HG02678 (cell line): ENCODE data around the gene CACNA1A.
"Not testable (repeated sequence)": the region's sequence is repeated elsewhere in the genome, so short reads cannot be mapped to it uniquely, and the experiment has no call there.

Experiments
- ATAC-seq: cut with Tn5 transposase; IDR thresholded peaks from one replicate; pipeline ENCODE4 v1.9.1; 2021; ENCODE audit warnings: mild to moderate bottlenecking, moderate library complexity; ENCODE audit not compliant: unreplicated experiment

CACNA1A gene

DNA sequence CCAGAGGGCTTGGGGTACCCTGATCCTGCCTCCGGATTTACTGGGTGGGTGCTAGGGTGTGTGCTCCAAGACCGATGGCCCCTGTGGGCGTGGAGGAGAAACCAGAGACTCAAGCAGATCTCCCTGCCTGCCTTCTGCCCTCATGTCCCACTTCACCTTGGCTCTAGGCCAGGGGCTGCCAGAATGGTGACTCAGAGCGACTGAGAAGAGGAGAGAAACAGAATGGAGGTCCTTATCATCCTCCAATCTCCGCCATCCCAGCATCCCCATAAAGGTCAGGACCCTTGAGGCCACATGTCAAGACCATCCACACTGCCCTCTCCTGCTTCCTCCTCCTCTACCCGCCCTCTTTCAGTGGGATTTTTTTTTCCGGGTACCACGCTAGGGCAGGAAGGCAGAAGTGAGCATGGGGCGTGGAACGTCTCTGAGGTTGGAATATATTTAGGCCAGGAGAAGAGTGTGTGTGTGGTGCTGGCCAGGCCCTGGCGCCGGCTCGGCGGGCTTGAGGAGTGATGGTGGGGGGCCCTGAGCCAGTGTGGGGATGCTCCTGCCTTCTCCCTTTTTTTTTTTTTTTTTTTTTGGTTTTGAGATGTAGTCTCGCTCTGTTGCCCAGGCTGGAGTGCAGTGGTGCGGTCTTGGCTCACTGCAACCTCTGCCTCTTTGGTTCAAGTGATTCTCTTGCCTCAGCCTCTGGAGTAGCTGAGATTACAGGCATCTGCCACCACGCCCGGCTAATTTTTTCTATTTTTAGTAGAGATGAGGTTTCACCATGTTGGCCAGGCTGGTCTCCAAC is 333.7 kb downstream of the CACNA1A start:
- ATAC-seq, result no peak

GRCh38 chr19:13171146-13171545 is 335.1 kb downstream of the CACNA1A start:
- ATAC-seq, result no peak

GRCh38 chr19:13169769-13170168 is 336.5 kb downstream of the CACNA1A start:
- no peak for ATAC-seq

DNA sequence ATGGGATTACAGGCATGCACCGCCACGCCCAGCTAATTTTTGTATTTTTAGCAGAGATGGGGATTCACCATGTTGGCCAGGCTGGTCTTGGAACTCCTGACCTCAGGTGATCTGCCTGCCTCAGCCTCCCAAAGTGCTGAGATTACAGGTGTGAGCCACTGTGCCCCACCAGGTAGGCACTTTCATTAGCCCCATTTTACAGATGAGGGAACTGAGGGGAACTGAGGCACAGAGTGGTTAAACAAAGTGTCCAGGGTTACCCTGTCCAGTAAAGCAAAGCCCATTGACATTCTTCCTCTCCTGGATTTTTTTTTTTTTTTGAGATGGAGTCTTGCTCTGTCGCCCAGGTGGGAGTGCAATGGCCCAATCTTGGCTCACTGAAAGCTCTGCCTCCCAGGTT is 340.1 kb downstream of the CACNA1A start:
- ATAC-seq, result not testable (repeated sequence)

DNA sequence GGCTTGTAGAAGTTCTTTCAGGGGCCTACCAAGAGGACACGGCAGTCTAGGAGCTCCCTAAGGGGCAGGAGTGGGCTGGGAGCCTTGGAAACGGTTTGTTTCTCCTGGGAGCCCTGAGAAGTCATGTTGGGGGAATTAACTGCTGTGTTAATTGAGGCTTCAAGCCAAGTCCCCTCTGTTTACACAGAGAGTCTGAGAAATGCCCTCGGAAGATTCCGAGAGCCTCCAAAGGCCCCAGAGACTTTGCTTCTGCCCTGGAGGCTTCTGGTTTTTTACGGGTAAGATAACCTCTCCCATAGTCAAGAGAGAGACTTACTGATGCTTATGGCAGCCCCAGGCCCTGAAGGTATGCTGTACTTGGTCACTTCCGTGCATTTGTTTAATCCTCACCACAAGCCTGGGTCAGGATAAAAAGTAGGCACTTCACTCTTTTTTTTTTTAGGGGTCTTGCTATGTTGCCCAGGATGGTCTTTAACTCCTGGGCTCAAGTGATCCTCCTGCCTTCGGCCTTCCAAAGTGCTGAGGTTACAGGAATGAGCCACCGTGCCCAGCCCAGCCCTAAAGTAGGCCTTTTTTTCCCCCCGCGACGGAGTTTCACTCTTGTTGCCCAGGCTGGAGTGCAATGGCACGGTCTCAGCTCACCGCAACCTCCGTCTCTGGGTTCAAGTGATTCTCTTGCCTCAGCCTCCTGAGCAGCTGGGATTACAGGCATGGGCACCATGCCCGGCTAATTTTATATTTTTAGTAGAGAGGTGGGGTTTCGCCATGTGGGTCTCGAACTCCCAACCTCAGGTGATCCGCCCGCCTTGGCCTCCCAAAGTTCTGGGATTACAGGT is 340.9 kb downstream of the CACNA1A start:
- ATAC-seq, result no peak

DNA sequence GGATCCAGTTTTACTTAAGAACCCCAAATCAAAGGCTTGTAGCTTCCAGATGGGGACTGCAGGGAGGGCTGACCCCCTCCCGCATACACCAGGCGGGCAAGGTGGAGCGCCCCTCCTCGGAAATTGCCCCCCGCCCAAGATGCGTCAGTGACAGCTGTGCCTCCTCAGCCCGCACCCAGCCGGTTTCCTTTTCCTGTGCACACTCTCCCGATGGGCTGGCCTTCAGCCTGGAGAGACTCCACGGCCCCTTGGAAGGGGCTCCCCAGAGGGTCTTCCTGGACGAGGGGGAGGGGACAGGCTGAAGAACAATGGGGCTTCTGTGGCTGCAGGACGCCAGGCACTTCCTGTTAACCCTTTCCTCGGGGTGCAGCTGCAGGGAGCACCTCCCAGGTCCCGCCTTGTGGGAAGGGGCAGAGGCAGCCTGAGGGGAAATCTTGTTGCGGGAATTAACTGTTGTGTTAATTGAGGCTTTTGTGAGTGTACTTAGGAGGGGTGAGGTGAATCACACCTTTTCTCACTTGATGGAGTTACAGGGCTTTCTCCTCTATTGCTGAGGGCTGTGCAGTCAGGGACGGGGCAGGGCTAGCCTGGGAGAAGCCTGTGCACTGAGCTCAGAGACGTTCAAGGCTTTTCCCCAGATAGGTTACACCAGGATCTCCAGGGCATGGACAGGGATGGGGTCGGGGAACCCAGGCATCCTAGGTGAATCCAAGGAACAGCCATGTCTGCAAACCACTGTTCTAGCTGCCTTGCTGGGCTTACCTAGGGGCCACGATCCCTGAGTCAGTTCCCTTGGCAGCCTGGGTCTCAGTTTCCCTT is 341.7 kb downstream of the CACNA1A start:
- no peak for ATAC-seq

DNA sequence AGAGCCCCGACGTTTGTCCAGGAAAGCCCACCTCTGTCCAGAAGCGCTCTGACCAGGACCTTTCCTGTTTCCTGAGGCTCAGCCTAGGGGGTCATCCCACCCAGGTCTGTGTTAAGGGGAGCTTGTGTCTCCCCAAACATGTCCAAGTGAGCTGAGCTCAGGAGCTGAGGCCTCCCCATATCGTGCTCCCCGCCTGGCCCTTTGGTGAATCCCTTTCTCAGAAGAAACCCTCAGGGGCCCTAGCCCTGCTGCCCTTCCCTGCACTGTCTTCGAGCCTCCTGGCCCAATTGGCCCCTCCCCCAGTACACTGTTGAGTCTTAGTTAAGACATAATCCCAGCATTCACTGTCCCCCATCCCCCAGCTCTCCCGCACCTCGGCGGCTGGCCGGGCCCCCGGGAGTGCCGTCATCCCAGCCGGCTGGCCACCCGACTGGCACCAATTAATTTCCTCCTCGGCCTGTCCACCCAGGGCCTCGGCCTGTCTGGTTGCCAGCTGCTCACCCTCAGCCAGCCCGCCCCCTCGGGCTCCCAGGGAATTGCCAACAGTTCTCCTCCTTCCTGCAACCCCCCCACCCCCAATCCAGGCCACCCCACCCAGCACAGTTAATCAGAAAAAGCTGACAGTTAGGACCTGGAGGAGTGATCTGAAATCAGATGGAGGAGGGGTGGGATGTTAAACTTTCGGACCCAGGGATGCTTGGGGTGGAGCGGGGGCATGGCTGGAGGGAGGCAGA is 342.5 kb downstream of the CACNA1A start:
- ATAC-seq, result no peak

- ATAC-seq, result peak; percentile 47
These were observed 343.3 kb downstream of the CACNA1A start for GRCh38 chr19:13162724-13163608.

- no peak for ATAC-seq
These were observed 345.7 kb downstream of the CACNA1A start for GRCh38 chr19:13160557-13160956.

DNA sequence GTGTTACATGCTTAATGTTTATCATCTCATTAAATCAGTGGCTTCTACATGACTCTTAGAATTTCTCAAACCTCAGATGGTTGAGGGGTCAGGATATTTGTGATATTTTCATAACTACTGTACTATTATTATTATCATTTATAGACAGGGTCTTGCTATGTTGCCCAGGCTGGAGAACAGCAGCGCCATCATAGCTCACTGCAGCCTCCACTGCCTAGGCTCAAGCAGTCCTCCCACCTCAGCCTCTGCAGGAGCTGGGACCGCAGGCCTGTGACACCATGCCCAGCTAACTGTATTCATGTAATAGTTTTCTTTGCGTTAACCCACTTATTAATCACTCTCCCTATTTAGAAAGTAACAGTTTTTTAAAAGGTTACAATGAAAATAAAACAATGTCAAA is 346.6 kb downstream of the CACNA1A start:
- ATAC-seq, result no peak
